Smooth muscle cell (in vitro differentiated cells): ENCODE data around the gene ELF3. TPM values are rescaled to one million over a fixed set of nuclear protein-coding genes. Genes with fewer than 3 reads are reported as not detected.
"Not testable (repeated sequence)": the region's sequence is repeated elsewhere in the genome, so short reads cannot be mapped to it uniquely, and the experiment has no call there.

ENCODE experiments used
- DNase-seq: peaks from one replicate; lab custom pipeline; 2025; ENCODE audit not compliant: unreplicated experiment; lab: John Stamatoyannopoulos, UW
- H2AFZ ChIP-seq: fragments of 200-600 bp; sonication (generic); 2 replicates; pipeline ENCODE4 v1.6.0; 2016; ENCODE audit warnings: antibody characterized with exemption, low read depth, mild to moderate bottlenecking
- H3F3A ChIP-seq: fragments of 200-600 bp; sonication (generic); 2 replicates; pipeline ENCODE4 v1.6.0; 2017; ENCODE audit warnings: antibody characterized with exemption, low read depth
- H3K27ac ChIP-seq: fragments of 200-600 bp; sonication (generic); 2 replicates; pipeline ENCODE4 v1.5.1; 2016; ENCODE audit warnings: low read depth, mild to moderate bottlenecking
- H3K27me3 ChIP-seq: fragments of 200-600 bp; sonication (generic); 2 replicates; pipeline ENCODE4 v1.6.1; 2016; ENCODE audit warnings: low read depth, mild to moderate bottlenecking
- H3K36me3 ChIP-seq: fragments of 200-600 bp; sonication (generic); 2 replicates; pipeline ENCODE4 v1.5.1; 2016; ENCODE audit warnings: low read depth
- H3K4me1 ChIP-seq: fragments of 200-600 bp; sonication (generic); 2 replicates; pipeline ENCODE4 v1.5.1; 2016; ENCODE audit warnings: low read depth
- H3K4me2 ChIP-seq: fragments of 200-600 bp; sonication (generic); 2 replicates; pipeline ENCODE4 v1.6.0; 2016; ENCODE audit warnings: mild to moderate bottlenecking
- H3K4me3 ChIP-seq: fragments of 200-600 bp; sonication (generic); 2 replicates; pipeline ENCODE4 v1.5.1; 2016; ENCODE audit warnings: mild to moderate bottlenecking
- H3K79me2 ChIP-seq: fragments of 200-600 bp; sonication (generic); 2 replicates; pipeline ENCODE4 v1.6.0; 2016; ENCODE audit warnings: low read depth, mild to moderate bottlenecking
- H3K9ac ChIP-seq: fragments of 200-600 bp; sonication (generic); 2 replicates; pipeline ENCODE4 v1.6.0; 2016; ENCODE audit warnings: low read depth
- H3K9me3 ChIP-seq: fragments of 200-600 bp; sonication (generic); replicated peaks from 2 replicates; pipeline ENCODE4 v1.5.1; 2016; ENCODE audit warnings: low read depth
- H4K20me1 ChIP-seq: fragments of 200-600 bp; sonication (generic); 2 replicates; pipeline ENCODE4 v1.6.0; 2016; ENCODE audit warnings: low read depth
- CTCF ChIP-seq: fragments of 200-600 bp; sonication (generic); IDR thresholded peaks from 2 replicates; pipeline ENCODE4 v1.5.1; 2017; ENCODE audit warnings: borderline replicate concordance, mild to moderate bottlenecking, antibody characterized with exemption; ENCODE audit not compliant: insufficient read depth, poor library complexity, severe bottlenecking
- WGBS: methylation state at CpG from one replicate; pipeline ENCODE4 v1.1.7; 2016; ENCODE audit warnings: low lambda C conversion rate; 5-methylcytosine and 5-hydroxymethylcytosine counted together
- microRNA-seq: library from miRNA; unstranded; fragments of <30 nt; microRNA quantifications from one replicate; pipeline ENCODE4, GENCODE V29; 2016; ENCODE audit warnings: borderline number of aligned reads
- polyA plus RNA-seq: library from polyadenylated mRNA; unstranded; fragments of >200 nt; fragmentation: Nextera tagmentation; extraction: Ambion mirVana; gene quantifications from 2 replicates; pipeline ENCODE4 v1.2.1, GENCODE V29; 2016
- small RNA-seq: library from RNA; depleted of rRNA; stranded (forward); fragments of <200 nt; gene quantifications from one replicate; pipeline ENCODE3, GENCODE V24; 2014
- total RNA-seq: library from RNA; depleted of rRNA; stranded (reverse); fragments of >200 nt; gene quantifications from 2 replicates; pipeline ENCODE4 v1.2.3, GENCODE V29; 2014

The ELF3 gene
- total and polyA plus RNA-seq, 2 experiments from 2014 or later: 0.96 to 5.2 TPM

DNA sequence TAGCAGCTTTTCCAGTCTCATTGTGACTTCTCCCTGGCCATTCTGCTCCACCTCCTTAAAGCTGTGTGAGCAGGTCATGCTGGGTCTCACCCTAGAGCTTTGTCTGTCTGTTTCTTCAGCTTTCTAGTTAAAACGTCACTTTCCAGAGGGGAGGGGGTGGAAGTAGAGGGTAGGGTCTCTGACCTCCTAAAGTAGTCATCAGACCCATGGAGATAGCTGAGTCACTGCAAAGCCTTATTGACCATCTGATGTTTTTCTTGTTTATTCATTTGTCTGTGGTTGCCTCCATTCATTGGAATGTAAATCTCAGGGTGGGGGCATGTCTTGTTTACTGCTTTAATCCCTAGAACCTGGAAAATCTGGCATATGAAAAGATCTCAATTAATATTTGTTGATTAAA is 52.7 kb downstream of the ELF3 start:
- WGBS: 6% methylated on average over 1 of the region's 1 CpG
- TF ChIP-seq CTCF: no peak
- peaks cover 6% of the 10 kb centered on the region for H3K4me1 ChIP-seq
- no peaks in the 10 kb centered on the region for H3K9me3 ChIP-seq
- H3F3A ChIP-seq: no peaks in the 10 kb centered on the region
- no peak overlapping the region for H3K27ac ChIP-seq
- no peak overlapping the region for H3K4me2 ChIP-seq
- H3K9ac ChIP-seq: no peak overlapping the region
- H3K36me3 ChIP-seq: no peaks in the 10 kb centered on the region
- no peak overlapping the region for H3K4me3 ChIP-seq
- H4K20me1 ChIP-seq: no peaks in the 10 kb centered on the region
- no peaks in the 10 kb centered on the region for H3K79me2 ChIP-seq
- no peak for DNase-seq
- H2AFZ ChIP-seq: no peak overlapping the region
- H3K27me3 ChIP-seq: no peaks in the 10 kb centered on the region

DNA sequence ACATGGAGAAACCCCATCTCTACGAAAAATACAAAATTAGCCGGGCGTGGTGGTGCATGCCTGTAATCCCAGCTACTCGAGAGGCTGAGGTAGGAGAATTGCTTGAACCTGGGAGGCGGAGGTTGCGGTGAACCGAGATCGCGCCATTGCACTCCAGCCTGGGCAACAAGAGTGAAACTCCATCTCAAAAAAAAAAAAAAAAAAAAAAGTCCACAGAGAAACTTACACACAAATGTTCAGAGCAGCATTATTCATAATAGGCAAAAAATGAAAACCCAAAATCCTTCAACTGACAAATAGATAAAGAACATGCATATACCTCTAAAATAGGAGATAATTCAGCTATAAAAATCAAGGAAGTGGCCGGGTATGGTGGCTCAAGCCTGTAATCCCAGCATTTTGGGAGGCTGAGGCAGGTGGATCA is 54.5 kb downstream of the ELF3 start:
- H4K20me1 ChIP-seq, H2AFZ ChIP-seq, H3K9ac ChIP-seq, DNase-seq, H3K4me3 ChIP-seq, H3F3A ChIP-seq, H3K79me2 ChIP-seq, H3K36me3 ChIP-seq, H3K4me2 ChIP-seq, H3K9me3 ChIP-seq, H3K27ac ChIP-seq, H3K27me3 ChIP-seq: not testable (repeated sequence)
- WGBS: 92% methylated on average over 10 of the region's 10 CpGs
- H3K4me1 ChIP-seq: peaks cover 15% of the 10 kb centered on the region

Small RNA genes within 50 kb of the gene (microRNA-seq; reads per million reads assigned to microRNA genes)
- gene MIR6740: not detected

Small RNA genes within 50 kb of the gene (small RNA-seq; reads per million reads assigned to genes)
- gene AL691482.1 (not detected), gene AL691482.2 (0.08 reads per million), gene MIR6740 (not detected), gene RF00156 (not detected)

Other genes starting within 250 kb of the ELF3 start
- gene IPO9, start 181.4 kb upstream of the ELF3 start, total RNA-seq: 24.9 and 25.4 TPM in 2 replicates
- gene IPO9, start 181.4 kb upstream of the ELF3 start, polyA plus RNA-seq: 43.6 and 53.5 TPM in 2 replicates
- 23.1 and 30.1 TPM in 2 replicates for gene SHISA4, start 121.7 kb upstream of the ELF3 start, total RNA-seq
- gene SHISA4, start 121.7 kb upstream of the ELF3 start, polyA plus RNA-seq: 64.4 and 73.5 TPM in 2 replicates
- gene LMOD1, start 64.0 kb upstream of the ELF3 start, total RNA-seq: 4.0 and 6.5 TPM in 2 replicates
- gene LMOD1, start 64.0 kb upstream of the ELF3 start, polyA plus RNA-seq: 5.6 and 6.2 TPM in 2 replicates
- 78.6 and 99.3 TPM in 2 replicates for gene TIMM17A, start 55.1 kb upstream of the ELF3 start, total RNA-seq
- gene TIMM17A, start 55.1 kb upstream of the ELF3 start, polyA plus RNA-seq: 102 and 117 TPM in 2 replicates
- 50.6 and 53.4 TPM in 2 replicates for gene RNPEP, start 27.9 kb upstream of the ELF3 start, total RNA-seq
- 59.0 and 70.9 TPM in 2 replicates for gene RNPEP, start 27.9 kb upstream of the ELF3 start, polyA plus RNA-seq
- not detected in 2 replicates for gene GPR37L1, start 112.3 kb downstream of the ELF3 start, total RNA-seq
- gene GPR37L1, start 112.3 kb downstream of the ELF3 start, polyA plus RNA-seq: 0.05 TPM in 1 of 2 replicates, not detected in the other
- gene ARL8A, start 134.2 kb downstream of the ELF3 start, total RNA-seq: 32.8 and 44.8 TPM in 2 replicates
- 53.3 and 54.7 TPM in 2 replicates for gene ARL8A, start 134.2 kb downstream of the ELF3 start, polyA plus RNA-seq
- gene PTPN7, start 150.0 kb downstream of the ELF3 start, total RNA-seq: not detected in 2 replicates
- not detected in 2 replicates for gene PTPN7, start 150.0 kb downstream of the ELF3 start, polyA plus RNA-seq
- gene LGR6, start 183.2 kb downstream of the ELF3 start, total RNA-seq: 1.8 and 2.0 TPM in 2 replicates
- 2.9 and 4.4 TPM in 2 replicates for gene LGR6, start 183.2 kb downstream of the ELF3 start, polyA plus RNA-seq